ENCODE data around the gene LMF1. TPM values are rescaled to one million over a fixed set of nuclear protein-coding genes. Genes with fewer than 3 reads are reported as not detected.

LMF1 gene
- total RNA-seq, 1 donor, result 29.4 TPM

DNA sequence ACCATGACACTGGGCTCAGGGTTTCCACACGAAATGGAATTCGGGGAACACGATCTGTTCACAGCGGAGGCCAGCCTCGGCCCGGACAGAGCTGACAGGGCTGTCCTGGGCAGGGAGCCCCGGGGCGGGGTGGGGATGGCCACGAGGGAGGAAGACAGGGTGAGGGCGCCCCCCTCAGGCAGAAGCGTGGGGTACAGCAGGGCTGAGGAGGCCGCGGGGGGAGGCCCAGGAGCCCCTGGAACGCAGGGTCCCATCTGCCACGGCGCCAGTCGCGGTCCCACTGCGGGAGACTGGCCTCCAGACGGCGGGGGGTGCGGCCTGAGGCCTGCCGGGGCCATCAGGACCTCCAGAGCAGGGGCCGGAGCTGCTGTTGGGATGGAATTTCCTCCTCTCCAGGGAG lies 75.9 kb downstream of the LMF1 start:
- TF ChIP-seq, protein P1, sequence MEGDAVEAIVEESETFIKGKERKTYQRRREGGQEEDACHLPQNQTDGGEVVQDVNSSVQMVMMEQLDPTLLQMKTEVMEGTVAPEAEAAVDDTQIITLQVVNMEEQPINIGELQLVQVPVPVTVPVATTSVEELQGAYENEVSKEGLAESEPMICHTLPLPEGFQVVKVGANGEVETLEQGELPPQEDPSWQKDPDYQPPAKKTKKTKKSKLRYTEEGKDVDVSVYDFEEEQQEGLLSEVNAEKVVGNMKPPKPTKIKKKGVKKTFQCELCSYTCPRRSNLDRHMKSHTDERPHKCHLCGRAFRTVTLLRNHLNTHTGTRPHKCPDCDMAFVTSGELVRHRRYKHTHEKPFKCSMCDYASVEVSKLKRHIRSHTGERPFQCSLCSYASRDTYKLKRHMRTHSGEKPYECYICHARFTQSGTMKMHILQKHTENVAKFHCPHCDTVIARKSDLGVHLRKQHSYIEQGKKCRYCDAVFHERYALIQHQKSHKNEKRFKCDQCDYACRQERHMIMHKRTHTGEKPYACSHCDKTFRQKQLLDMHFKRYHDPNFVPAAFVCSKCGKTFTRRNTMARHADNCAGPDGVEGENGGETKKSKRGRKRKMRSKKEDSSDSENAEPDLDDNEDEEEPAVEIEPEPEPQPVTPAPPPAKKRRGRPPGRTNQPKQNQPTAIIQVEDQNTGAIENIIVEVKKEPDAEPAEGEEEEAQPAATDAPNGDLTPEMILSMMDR (IDR thresholded peaks at IDR 0.05; ENCODE audit: insufficient read depth, low read length), result no peak
- no peak for DNase-seq (ENCODE audit: low read depth)
- no peak overlapping the region for H3K4me3 ChIP-seq (ENCODE audit: low read depth, low read length)

DNA sequence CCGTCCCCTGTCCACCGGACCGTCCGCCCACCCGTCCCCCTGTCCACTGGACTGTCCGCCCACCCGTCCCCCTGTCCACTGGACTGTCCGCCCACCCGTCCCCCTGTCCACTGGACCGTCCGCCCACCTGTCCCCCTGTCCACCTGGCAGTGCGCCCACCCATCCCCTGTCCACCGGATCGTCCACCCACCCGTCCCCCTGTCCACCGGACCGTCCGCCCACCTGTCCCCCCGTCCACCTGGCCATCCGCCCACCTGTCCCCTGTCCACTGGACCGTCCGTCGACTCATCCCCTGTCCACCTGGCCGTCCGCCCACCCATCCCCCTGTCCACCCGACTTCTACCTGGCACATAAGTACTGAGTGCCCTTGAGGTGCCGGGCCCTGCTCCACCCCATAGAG lies 76.6 kb downstream of the LMF1 start:
- DNase-seq (ENCODE audit: low read depth), result no peak
- TF ChIP-seq, protein P1 (IDR thresholded peaks at IDR 0.05; ENCODE audit: insufficient read depth, low read length), result no peak
- no peak overlapping the region for H3K4me3 ChIP-seq (ENCODE audit: low read depth, low read length)

DNA sequence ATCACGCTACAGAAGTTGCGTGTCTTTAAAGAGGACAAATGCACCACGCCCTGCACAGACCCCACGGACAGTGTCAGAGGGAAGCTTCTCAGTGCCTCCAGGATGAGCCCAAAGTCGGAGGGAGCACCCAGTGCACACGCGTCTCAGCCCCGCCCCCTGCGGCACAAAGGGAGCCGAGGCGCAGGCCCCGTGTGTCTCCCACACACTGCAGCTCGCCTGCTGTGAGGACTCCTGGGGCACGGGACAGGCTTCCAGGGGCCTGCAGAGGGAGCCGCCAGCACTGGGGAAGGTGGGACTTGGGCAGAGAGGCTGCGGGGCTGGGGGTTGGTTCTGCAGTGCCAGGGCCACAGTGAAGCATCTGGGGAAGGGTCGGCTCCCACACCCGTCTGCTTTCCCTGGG lies 77.4 kb downstream of the LMF1 start:
- DNase-seq (ENCODE audit: low read depth), result no peak
- TF ChIP-seq, protein P1 (IDR thresholded peaks at IDR 0.05; ENCODE audit: insufficient read depth, low read length), result no peak
- H3K4me3 ChIP-seq (ENCODE audit: low read depth, low read length), result no peak overlapping the region

DNA sequence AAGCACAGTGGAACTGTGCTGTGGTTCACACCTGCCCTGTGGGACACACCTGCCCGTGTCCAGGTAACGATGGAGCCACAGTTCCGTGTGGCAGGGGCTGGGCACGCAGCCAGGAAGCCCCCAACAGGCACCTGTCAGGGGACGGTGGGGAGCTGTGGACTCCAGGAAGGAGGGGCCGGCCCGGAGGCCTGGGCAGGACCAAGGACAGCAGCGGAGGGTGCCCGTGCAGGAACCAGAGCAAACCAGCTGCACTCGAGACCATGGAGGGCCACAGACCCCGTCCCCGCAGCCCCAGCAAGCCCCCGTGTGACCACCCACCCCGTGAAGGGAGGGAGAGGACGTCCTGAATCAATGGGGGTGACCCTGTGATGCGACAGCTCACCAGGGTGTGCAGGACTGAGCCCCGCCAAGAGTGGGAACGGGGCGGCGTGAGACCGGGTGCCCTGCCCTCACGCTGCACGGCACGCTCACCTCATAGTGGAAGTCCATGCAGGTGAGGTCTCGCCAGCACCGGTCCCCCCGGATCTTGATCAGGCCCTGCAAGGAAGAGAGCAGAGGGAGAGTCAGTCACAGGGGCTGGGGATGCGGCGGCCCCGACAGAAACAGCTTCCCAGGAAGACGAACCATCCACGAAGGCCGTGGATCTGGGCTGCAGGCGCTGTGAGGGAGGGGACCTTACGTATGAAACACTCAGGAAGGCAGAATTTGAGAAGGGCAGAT lies 78.1 kb downstream of the LMF1 start:
- no peak for DNase-seq (ENCODE audit: low read depth)
- TF ChIP-seq, protein P1 (IDR thresholded peaks at IDR 0.05; ENCODE audit: insufficient read depth, low read length), result no peak
- H3K4me3 ChIP-seq (ENCODE audit: low read depth, low read length), result no peak overlapping the region

DNA sequence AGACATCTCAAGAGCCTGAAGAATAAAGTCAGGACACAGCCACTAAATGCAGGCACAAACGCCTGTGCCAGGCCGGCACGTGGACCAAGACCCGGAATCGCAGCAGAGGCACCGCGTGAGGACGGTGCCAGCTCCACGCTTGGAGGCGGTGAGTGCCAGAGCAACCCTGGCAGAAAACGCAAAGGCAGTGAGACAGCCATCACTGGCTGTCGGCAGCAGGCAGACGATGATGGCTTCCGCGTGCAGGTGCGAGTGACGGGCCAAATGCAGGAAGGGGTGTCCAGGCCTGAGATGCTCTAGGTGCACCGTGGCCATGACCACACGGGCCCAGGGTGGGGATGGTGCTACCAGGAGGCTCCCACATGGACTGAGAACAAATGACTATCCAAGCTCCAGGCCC lies 78.8 kb downstream of the LMF1 start:
- H3K4me3 ChIP-seq (ENCODE audit: low read depth, low read length), result no peak overlapping the region
- DNase-seq (ENCODE audit: low read depth), result no peak
- TF ChIP-seq, protein P1 (IDR thresholded peaks at IDR 0.05; ENCODE audit: insufficient read depth, low read length), result no peak

DNA sequence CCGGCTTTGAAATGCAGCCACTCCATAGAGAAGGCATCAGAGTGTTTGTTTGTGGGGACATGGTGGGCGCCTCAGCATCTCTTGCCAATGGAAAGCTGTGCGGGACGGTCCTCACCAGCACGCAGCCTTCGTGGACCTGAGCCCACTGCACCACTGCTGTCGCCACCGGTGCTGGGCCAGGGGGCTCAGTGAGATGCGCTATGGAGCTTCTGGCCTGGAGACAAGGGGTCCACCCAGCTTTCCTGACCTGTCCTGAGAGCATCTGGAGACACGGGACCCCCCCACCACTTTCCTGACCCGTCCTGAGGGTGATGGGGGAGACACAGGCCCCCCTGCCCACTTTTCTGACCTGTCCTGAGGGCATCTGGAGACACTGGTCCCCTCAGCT lies 79.4 kb downstream of the LMF1 start:
- DNase-seq (ENCODE audit: low read depth), result no peak
- H3K4me3 ChIP-seq (ENCODE audit: low read depth, low read length), result no peak overlapping the region
- TF ChIP-seq, protein P1 (IDR thresholded peaks at IDR 0.05; ENCODE audit: insufficient read depth, low read length), result no peak
